Trophoblast cell (in vitro differentiated cells and primary cell): Measurements from ENCODE around the gene MAPK11.

Experiments used
- DNase-seq, 2 donors: peaks; one replicate each; pipeline ENCODE4 v3.0.0-alpha.2; 2016
- H2AFZ ChIP-seq: 2 replicates; pipeline ENCODE4 v1.6.1; 2013; ENCODE audit warnings: low read length, moderate library complexity, mild to moderate bottlenecking; ENCODE audit not compliant: insufficient read depth, poor library complexity
- H2AK5ac ChIP-seq: 2 replicates; pipeline ENCODE4 v1.6.1; 2013; ENCODE audit warnings: mild to moderate bottlenecking, low read length
- H2BK120ac ChIP-seq: 2 replicates; pipeline ENCODE4 v1.6.1; 2013; ENCODE audit warnings: low read length, mild to moderate bottlenecking, moderate library complexity; ENCODE audit not compliant: insufficient read depth, poor library complexity
- H2BK12ac ChIP-seq: 2 replicates; pipeline ENCODE4 v1.6.1; 2013; ENCODE audit warnings: mild to moderate bottlenecking, low read length, moderate library complexity
- H2BK5ac ChIP-seq: 2 replicates; pipeline ENCODE4 v1.6.1; 2013; ENCODE audit warnings: low read length, low read depth, moderate library complexity, mild to moderate bottlenecking; ENCODE audit not compliant: poor library complexity
- H3K14ac ChIP-seq: 2 replicates; pipeline ENCODE4 v1.6.1; 2013; ENCODE audit warnings: mild to moderate bottlenecking, low read length
- H3K18ac ChIP-seq: 2 replicates; pipeline ENCODE4 v1.6.1; 2013; ENCODE audit warnings: mild to moderate bottlenecking, low read length
- H3K23ac ChIP-seq: 2 replicates; pipeline ENCODE4 v1.6.1; 2013; ENCODE audit warnings: low read length
- H3K27ac ChIP-seq: 2 replicates; pipeline ENCODE4 v1.5.1; 2013; ENCODE audit warnings: low read depth, mild to moderate bottlenecking, inconsistent platforms, low read length, moderate library complexity
- H3K27me3 ChIP-seq: 2 replicates; pipeline ENCODE4 v1.6.1; 2013; ENCODE audit warnings: inconsistent platforms, mild to moderate bottlenecking, low read length, moderate library complexity; ENCODE audit not compliant: insufficient read depth
- H3K36me3 ChIP-seq, 2 experiments: 1 replicate in 1 of 2; 2 replicates in 1 of 2; pipeline ENCODE4 v1.6.1; 2013; ENCODE audit warnings: low read length in 2 of 2, mild to moderate bottlenecking in 2 of 2, moderate library complexity in 1 of 2; ENCODE audit not compliant: insufficient read depth in 2 of 2, control insufficient read depth in 1 of 2
- H3K4ac ChIP-seq: 2 replicates; pipeline ENCODE4 v1.6.1; 2013; ENCODE audit warnings: low read depth, mild to moderate bottlenecking, low read length, moderate library complexity
- H3K4me1 ChIP-seq, 2 experiments: 1 replicate in 1 of 2; 2 replicates in 1 of 2; pipeline ENCODE4 v1.6.1; 2013; ENCODE audit warnings: low read length in 2 of 2, mild to moderate bottlenecking in 2 of 2, moderate library complexity in 1 of 2; ENCODE audit not compliant: insufficient read depth in 2 of 2, control insufficient read depth in 1 of 2
- H3K4me2 ChIP-seq: 2 replicates; pipeline ENCODE4 v1.6.1; 2013; ENCODE audit warnings: inconsistent platforms, mild to moderate bottlenecking, low read length, moderate library complexity
- H3K4me3 ChIP-seq: 2 replicates; pipeline ENCODE4 v1.5.1; 2013; ENCODE audit warnings: mild to moderate bottlenecking, low read depth, low read length, inconsistent platforms
- H3K79me1 ChIP-seq: one replicate; pipeline ENCODE4 v1.6.1; 2013; ENCODE audit warnings: low read length
- H3K79me2 ChIP-seq: 2 replicates; pipeline ENCODE4 v1.6.1; 2013; ENCODE audit warnings: low read length, mild to moderate bottlenecking; ENCODE audit not compliant: control insufficient read depth, insufficient read depth, poor library complexity
- H3K9ac ChIP-seq: 2 replicates; pipeline ENCODE4 v1.6.1; 2013; ENCODE audit warnings: mild to moderate bottlenecking, low read length
- H3K9me3 ChIP-seq: 2 replicates; pipeline ENCODE4 v1.6.1; 2013; ENCODE audit warnings: low read depth, mild to moderate bottlenecking, control low read depth, inconsistent platforms, low read length; ENCODE audit not compliant: insufficient read depth
- H4K12ac ChIP-seq: 2 replicates; pipeline ENCODE4 v1.6.1; 2013; ENCODE audit warnings: low read depth, mild to moderate bottlenecking, low read length, moderate library complexity
- H4K8ac ChIP-seq: 2 replicates; pipeline ENCODE4 v1.6.1; 2013; ENCODE audit warnings: low read depth, mild to moderate bottlenecking, low read length, moderate library complexity
- H4K91ac ChIP-seq: one replicate; pipeline ENCODE4 v1.6.1; 2013; ENCODE audit warnings: low read depth, mild to moderate bottlenecking, low read length, moderate library complexity
- WGBS: extraction: QIAGEN DNeasy Blood & Tissue Kit; methylation state at CpG from one replicate; pipeline ENCODE4 v1.1.7; 2013; ENCODE audit warnings: missing lambda C conversion rate; ENCODE audit not compliant: insufficient read length, insufficient coverage; ENCODE audit errors: extremely low coverage; 5-methylcytosine and 5-hydroxymethylcytosine counted together

The MAPK11 gene

DNA sequence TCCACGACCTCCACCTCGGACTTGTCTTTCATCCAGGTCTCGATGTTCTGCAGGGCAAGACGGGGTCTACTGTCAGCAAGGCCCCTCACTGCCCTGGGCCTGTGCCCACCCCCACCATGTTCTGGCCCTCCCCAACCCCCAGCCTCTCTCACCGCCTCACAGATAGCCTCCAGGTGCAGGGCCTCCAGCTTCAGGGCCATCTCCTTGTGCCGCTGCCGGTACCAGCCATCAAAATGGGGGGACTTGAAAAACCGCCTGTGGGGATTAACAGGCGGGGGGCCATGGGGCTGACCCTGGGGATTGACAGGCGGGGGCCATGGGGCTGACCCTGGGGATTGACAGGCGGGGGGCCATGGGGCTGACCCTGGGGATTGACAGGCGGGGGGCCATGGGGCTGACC is 42.2 kb upstream of the MAPK11 start:
- H4K8ac ChIP-seq, result no peak overlapping the region
- peaks cover 13% of the 10 kb centered on the region in 2 experiments for H3K4me1 ChIP-seq
- no CpG with 5 or more reads among the region's 12 CpGs for WGBS
- no peak overlapping the region for H2BK5ac ChIP-seq
- H3K14ac ChIP-seq, result no peak overlapping the region
- H3K23ac ChIP-seq, result no peak overlapping the region
- H3K4me2 ChIP-seq, result no peak overlapping the region
- no peak overlapping the region for H2AFZ ChIP-seq
- no peak overlapping the region for H3K9ac ChIP-seq
- H3K4me3 ChIP-seq, result no peak overlapping the region
- H3K18ac ChIP-seq, result no peak overlapping the region
- no peak overlapping the region for H4K91ac ChIP-seq
- no peak overlapping the region for H2BK120ac ChIP-seq
- H3K9me3 ChIP-seq, result no peaks in the 10 kb centered on the region
- H3K27me3 ChIP-seq, result no peaks in the 10 kb centered on the region
- H3K27ac ChIP-seq, result no peak overlapping the region
- peaks cover 5% of the 10 kb centered on the region for H3K79me1 ChIP-seq
- H3K79me2 ChIP-seq, result no peaks in the 10 kb centered on the region
- H2AK5ac ChIP-seq, result no peak overlapping the region
- H4K12ac ChIP-seq, result no peak overlapping the region
- H3K36me3 ChIP-seq, result no peaks in the 10 kb centered on the region
- no peak overlapping the region for H3K4ac ChIP-seq
- H2BK12ac ChIP-seq, result no peak overlapping the region
- DNase-seq, result no peak

DNA sequence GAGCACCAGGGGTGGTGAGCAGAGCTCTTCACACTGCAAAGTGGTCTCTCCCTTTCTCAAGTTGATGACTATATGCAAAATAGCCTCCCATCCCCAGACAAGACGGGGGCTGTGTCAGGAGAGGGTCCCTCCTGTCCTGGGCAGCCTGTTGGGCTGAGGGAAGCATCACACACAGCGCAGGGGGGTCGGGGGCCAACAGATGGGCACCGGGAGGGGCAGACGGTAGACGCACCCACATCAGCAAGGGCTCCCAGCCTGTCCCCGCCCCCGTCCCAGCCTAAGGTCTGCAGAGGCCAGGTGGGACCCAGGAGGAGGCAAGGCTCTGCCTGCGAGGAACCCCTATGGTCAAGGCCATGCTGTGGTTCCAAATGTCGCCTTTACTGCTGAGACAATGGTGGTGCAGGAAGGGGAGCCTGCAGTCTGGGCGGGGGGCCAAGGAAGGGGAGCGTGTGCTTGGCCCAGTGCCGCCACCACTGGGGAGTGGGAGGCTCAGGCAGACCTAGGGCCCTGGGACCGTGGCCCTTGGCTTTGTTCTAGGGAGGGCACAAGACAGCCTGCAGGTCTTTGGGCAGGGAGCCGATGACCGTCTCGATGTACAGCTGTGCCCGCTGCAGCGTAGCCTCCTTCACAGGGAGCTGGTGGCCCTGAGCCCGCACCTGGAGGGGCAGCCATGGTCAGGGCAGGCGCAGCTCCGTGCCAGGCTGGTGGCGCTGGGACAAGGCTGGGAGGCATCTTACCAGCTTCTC is 41.6 kb upstream of the MAPK11 start:
- Histone ChIP-seq H3K79me2 (peaks cover 4% of the 10 kb centered on the region), H2AK5ac (no peak overlapping the region), H2BK120ac (no peak overlapping the region), H3K4me2 (no peak overlapping the region), H3K18ac (no peak overlapping the region), H3K9ac (no peak overlapping the region), H3K4me1 (peaks cover 13% of the 10 kb centered on the region in 2 experiments), H3K27me3 (no peaks in the 10 kb centered on the region), H3K9me3 (no peaks in the 10 kb centered on the region), H3K27ac (no peak overlapping the region), H2BK12ac (no peak overlapping the region), H4K12ac (no peak overlapping the region), H3K4ac (no peak overlapping the region), H3K36me3 (no peaks in the 10 kb centered on the region), H2BK5ac (no peak overlapping the region), H3K79me1 (peaks cover 11% of the 10 kb centered on the region), H3K14ac (no peak overlapping the region), H4K91ac (no peak overlapping the region), H3K4me3 (no peak overlapping the region), H2AFZ (no peak overlapping the region), H3K23ac (no peak overlapping the region), H4K8ac (no peak overlapping the region)
- no CpG with 5 or more reads among the region's 23 CpGs for WGBS
- no peak for DNase-seq

DNA sequence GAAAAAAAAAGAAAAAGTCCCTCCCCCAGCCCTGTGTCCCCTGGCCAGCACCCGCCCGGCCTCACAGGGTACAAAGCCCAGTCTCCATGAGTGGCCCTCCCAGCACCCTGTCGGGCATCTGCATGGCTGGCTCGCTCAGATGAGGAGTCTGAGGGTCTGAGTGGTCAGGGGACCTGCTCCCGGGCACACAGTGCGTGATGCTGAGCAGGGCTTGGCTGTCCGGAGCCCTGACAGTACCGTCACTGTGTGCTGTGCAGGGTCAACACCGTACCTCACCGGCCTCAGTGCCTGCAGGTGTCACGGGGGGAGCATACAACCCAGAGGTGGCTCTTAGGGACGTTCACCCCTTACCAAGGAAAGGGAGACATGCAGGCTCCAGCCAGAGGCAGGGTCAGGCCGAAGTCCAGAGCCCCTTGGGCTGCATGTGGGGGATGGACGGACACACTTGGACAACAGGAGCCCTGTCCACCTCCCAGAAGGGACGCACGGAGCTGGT is 40.8 kb upstream of the MAPK11 start:
- H4K8ac ChIP-seq, result no peak overlapping the region
- no peak overlapping the region for H2BK12ac ChIP-seq
- H3K36me3 ChIP-seq, result no peaks in the 10 kb centered on the region
- no peak overlapping the region for H2BK5ac ChIP-seq
- no peak overlapping the region for H3K23ac ChIP-seq
- H4K91ac ChIP-seq, result no peak overlapping the region
- peaks cover 19% of the 10 kb centered on the region for H3K79me1 ChIP-seq
- peaks cover 10% of the 10 kb centered on the region for H3K79me2 ChIP-seq
- no peak overlapping the region for H4K12ac ChIP-seq
- WGBS, result no CpG with 5 or more reads among the region's 16 CpGs
- no peak overlapping the region for H3K9ac ChIP-seq
- H2BK120ac ChIP-seq, result no peak overlapping the region
- H3K14ac ChIP-seq, result no peak overlapping the region
- H3K18ac ChIP-seq, result no peak overlapping the region
- H3K27me3 ChIP-seq, result no peaks in the 10 kb centered on the region
- no peak overlapping the region for H2AFZ ChIP-seq
- H2AK5ac ChIP-seq, result no peak overlapping the region
- no peak overlapping the region for H3K4me3 ChIP-seq
- no peak overlapping the region for H3K4me2 ChIP-seq
- no peaks in the 10 kb centered on the region for H3K9me3 ChIP-seq
- H3K4me1 ChIP-seq, result peaks cover 16% of the 10 kb centered on the region in 2 experiments
- DNase-seq, result no peak
- no peak overlapping the region for H3K4ac ChIP-seq
- no peak overlapping the region for H3K27ac ChIP-seq

DNA sequence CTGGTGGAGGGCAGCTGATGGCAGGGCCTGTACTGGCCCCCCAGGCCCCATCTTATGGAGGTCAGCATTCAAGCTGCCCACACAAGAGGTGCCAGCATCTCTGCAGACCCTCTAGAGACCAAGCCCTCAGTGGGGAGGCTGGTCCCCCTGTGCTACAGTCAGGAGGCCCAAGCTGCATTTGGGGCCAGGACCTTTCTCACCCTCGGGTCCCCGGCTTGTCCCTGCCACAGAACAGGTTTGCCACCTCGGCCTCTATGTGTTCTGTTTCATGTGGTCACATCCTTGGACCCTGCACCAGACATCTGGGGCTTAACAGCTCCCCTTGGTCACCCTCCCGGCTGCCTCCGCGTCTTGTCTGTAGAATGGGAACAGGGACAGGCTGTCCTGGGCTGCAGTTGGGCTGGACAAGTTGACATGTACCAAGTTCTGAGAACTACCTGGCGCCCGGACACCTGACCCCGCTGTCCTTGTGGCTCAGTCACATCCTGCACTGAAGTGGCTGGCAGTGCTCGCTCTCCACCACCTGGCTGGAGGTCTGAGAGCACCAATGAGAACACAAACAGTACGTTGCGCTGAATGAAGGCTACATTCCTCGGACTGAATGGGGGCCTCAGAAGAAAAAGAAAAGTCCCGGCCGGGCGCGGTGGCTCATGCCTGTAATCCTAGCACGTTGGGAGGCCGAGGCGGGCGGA is 40.0 kb upstream of the MAPK11 start:
- no peak overlapping the region for H3K4ac ChIP-seq
- H4K12ac ChIP-seq, result no peak overlapping the region
- no peak overlapping the region for H3K4me2 ChIP-seq
- H3K9ac ChIP-seq, result no peak overlapping the region
- no peak overlapping the region for H3K23ac ChIP-seq
- no peak overlapping the region for H4K8ac ChIP-seq
- peaks cover 10% of the 10 kb centered on the region for H3K79me2 ChIP-seq
- no CpG with 5 or more reads among the region's 21 CpGs for WGBS
- no peak overlapping the region for H2BK120ac ChIP-seq
- H2AFZ ChIP-seq, result no peak overlapping the region
- H3K79me1 ChIP-seq, result peaks cover 26% of the 10 kb centered on the region
- H3K27me3 ChIP-seq, result no peaks in the 10 kb centered on the region
- peak in 1 of 2 donors; percentile 54 for DNase-seq
- H3K18ac ChIP-seq, result no peak overlapping the region
- H3K27ac ChIP-seq, result no peak overlapping the region
- H3K4me1 ChIP-seq, result peaks cover 23% of the 10 kb centered on the region in 2 experiments
- no peak overlapping the region for H2BK5ac ChIP-seq
- H4K91ac ChIP-seq, result no peak overlapping the region
- H3K36me3 ChIP-seq, result no peaks in the 10 kb centered on the region
- H2BK12ac ChIP-seq, result no peak overlapping the region
- H3K9me3 ChIP-seq, result no peaks in the 10 kb centered on the region
- H3K14ac ChIP-seq, result no peak overlapping the region
- no peak overlapping the region for H2AK5ac ChIP-seq
- no peak overlapping the region for H3K4me3 ChIP-seq
